ENCODE data around the gene TMEM221. TPM values are rescaled to one million over a fixed set of nuclear protein-coding genes. Genes with fewer than 3 reads are reported as not detected.
A peak's percentile ranks its signal among the peaks of the same experiment; 100 is the strongest.

Gene TMEM221
- total RNA-seq, 1 donor from 2014 or later = not detected

GRCh38 chr19:17469092-17469480 is 20.6 kb upstream of the TMEM221 start:
- peaks cover 6% of the 10 kb centered on the region for H3K27me3 Mint-ChIP-seq (ENCODE audit: low read depth)
- H3K9me3 Mint-ChIP-seq = no peaks in the 10 kb centered on the region
- H3K27ac Mint-ChIP-seq = peak overlapping the region; percentile 33
- H3K36me3 Mint-ChIP-seq (ENCODE audit: low read depth) = no peaks in the 10 kb centered on the region
- H3K4me3 Mint-ChIP-seq (ENCODE audit: low read depth) = peak overlapping the region; percentile 94
- no peak for DNase-seq (ENCODE audit: low spot score)
- H3K4me1 Mint-ChIP-seq (ENCODE audit: low read depth) = peaks cover 20% of the 10 kb centered on the region
- intact Hi-C loops (cut with micrococcal nuclease) = loop anchor here (5.0 kb wide), 2 partner anchors 62 to 122 kb away; partner anchors contain the start of gene BST2

GRCh38 chr19:17468302-17469091 is 20.0 kb upstream of the TMEM221 start:
- DNase-seq (ENCODE audit: low spot score) = no peak
- H3K4me1 Mint-ChIP-seq (ENCODE audit: low read depth) = peaks cover 20% of the 10 kb centered on the region
- no peaks in the 10 kb centered on the region for H3K9me3 Mint-ChIP-seq
- no peaks in the 10 kb centered on the region for H3K36me3 Mint-ChIP-seq (ENCODE audit: low read depth)
- intact Hi-C loops (cut with micrococcal nuclease) = loop anchor here (5.0 kb wide), 2 partner anchors 61 to 121 kb away; partner anchors contain the start of gene BST2
- peak overlapping the region; percentile 94 for H3K4me3 Mint-ChIP-seq (ENCODE audit: low read depth)
- H3K27me3 Mint-ChIP-seq (ENCODE audit: low read depth) = peaks cover 6% of the 10 kb centered on the region
- H3K27ac Mint-ChIP-seq = no peak overlapping the region

GRCh38 chr19:17467471-17468301 is 19.2 kb upstream of the TMEM221 start:
- intact Hi-C loops (cut with micrococcal nuclease) = loop anchor here (5.0 kb wide), 2 partner anchors 60 to 120 kb away; partner anchors contain the start of gene BST2
- no peak overlapping the region for H3K4me3 Mint-ChIP-seq (ENCODE audit: low read depth)
- peaks cover 6% of the 10 kb centered on the region for H3K27me3 Mint-ChIP-seq (ENCODE audit: low read depth)
- H3K27ac Mint-ChIP-seq = no peak overlapping the region
- no peak for DNase-seq (ENCODE audit: low spot score)
- H3K36me3 Mint-ChIP-seq (ENCODE audit: low read depth) = no peaks in the 10 kb centered on the region
- H3K9me3 Mint-ChIP-seq = no peaks in the 10 kb centered on the region
- peaks cover 15% of the 10 kb centered on the region for H3K4me1 Mint-ChIP-seq (ENCODE audit: low read depth)

- no peak overlapping the region for H3K27ac Mint-ChIP-seq
- H3K9me3 Mint-ChIP-seq = no peaks in the 10 kb centered on the region
- H3K27me3 Mint-ChIP-seq (ENCODE audit: low read depth) = peaks cover 6% of the 10 kb centered on the region
- intact Hi-C loops (cut with micrococcal nuclease) = loop anchor here (1.0 to 5.0 kb wide), 3 partner anchors 59 to 119 kb away; partner anchors contain the start of gene BST2
- no peaks in the 10 kb centered on the region for H3K36me3 Mint-ChIP-seq (ENCODE audit: low read depth)
- no peak overlapping the region for H3K4me3 Mint-ChIP-seq (ENCODE audit: low read depth)
- DNase-seq (ENCODE audit: low spot score) = no peak
- H3K4me1 Mint-ChIP-seq (ENCODE audit: low read depth) = peaks cover 15% of the 10 kb centered on the region
Observed at GRCh38 chr19:17466487-17466850, 18.0 kb upstream of the TMEM221 start.

GRCh38 chr19:17460372-17461230 is 12.1 kb upstream of the TMEM221 start, which contains the start of gene NXNL1:
Gene NXNL1 (minus strand): TSS chr19:17460926. CDS start chr19:17460869, 57 bp downstream.
- intact Hi-C loops (cut with micrococcal nuclease) = no loop called here

GRCh38 chr19:17458970-17459369 is 10.5 kb upstream of the TMEM221 start:
- H3K27me3 Mint-ChIP-seq (ENCODE audit: low read depth) = peaks cover 29% of the 10 kb centered on the region
- no peak overlapping the region for H3K27ac Mint-ChIP-seq
- H3K9me3 Mint-ChIP-seq = no peaks in the 10 kb centered on the region
- DNase-seq (ENCODE audit: low spot score) = no peak
- intact Hi-C loops (cut with micrococcal nuclease) = no loop called here
- H3K4me1 Mint-ChIP-seq (ENCODE audit: low read depth) = no peaks in the 10 kb centered on the region
- no peak overlapping the region for H3K4me3 Mint-ChIP-seq (ENCODE audit: low read depth)
- no peaks in the 10 kb centered on the region for H3K36me3 Mint-ChIP-seq (ENCODE audit: low read depth)

More at GRCh38 chr19:17460372-17461230, 12.1 kb upstream of the TMEM221 start, which contains the start of gene NXNL1:
- Mint-ChIP-seq H3K4me1 (ENCODE audit: low read depth) (no peaks in the 10 kb centered on the region), H3K27ac (no peak within 1 kb of the TSS), H3K27me3 (ENCODE audit: low read depth) (peaks cover 20% of the 10 kb centered on the region), H3K4me3 (ENCODE audit: low read depth) (no peak within 1 kb of the TSS), H3K36me3 (ENCODE audit: low read depth) (no peaks in the 10 kb centered on the region), H3K9me3 (no peaks in the 10 kb centered on the region)
- DNase-seq (ENCODE audit: low spot score) = no peak

- H3K27ac Mint-ChIP-seq = no peak overlapping the region
- intact Hi-C loops (cut with micrococcal nuclease) = no loop called here
Observed at GRCh38 chr19:17457616-17458015, 9.1 kb upstream of the TMEM221 start.

GRCh38 chr19:17456127-17456526 is 7.7 kb upstream of the TMEM221 start:
- no peaks in the 10 kb centered on the region for H3K36me3 Mint-ChIP-seq (ENCODE audit: low read depth)
- intact Hi-C loops (cut with micrococcal nuclease) = no loop called here
- DNase-seq (ENCODE audit: low spot score) = no peak
- no peak overlapping the region for H3K4me3 Mint-ChIP-seq (ENCODE audit: low read depth)
- H3K4me1 Mint-ChIP-seq (ENCODE audit: low read depth) = peaks cover 4% of the 10 kb centered on the region
- H3K27me3 Mint-ChIP-seq (ENCODE audit: low read depth) = peaks cover 33% of the 10 kb centered on the region
- H3K27ac Mint-ChIP-seq = no peak overlapping the region
- no peaks in the 10 kb centered on the region for H3K9me3 Mint-ChIP-seq

More at GRCh38 chr19:17457616-17458015, 9.1 kb upstream of the TMEM221 start:
- DNase-seq (ENCODE audit: low spot score) = no peak
- Mint-ChIP-seq H3K4me3 (ENCODE audit: low read depth) (no peak overlapping the region), H3K4me1 (ENCODE audit: low read depth) (peaks cover 4% of the 10 kb centered on the region), H3K27me3 (ENCODE audit: low read depth) (peaks cover 33% of the 10 kb centered on the region), H3K36me3 (ENCODE audit: low read depth) (no peaks in the 10 kb centered on the region), H3K9me3 (no peaks in the 10 kb centered on the region)

GRCh38 chr19:17455308-17456123 is 7.0 kb upstream of the TMEM221 start:
- DNase-seq (ENCODE audit: low spot score) = no peak
- H3K36me3 Mint-ChIP-seq (ENCODE audit: low read depth) = no peaks in the 10 kb centered on the region
- intact Hi-C loops (cut with micrococcal nuclease) = no loop called here
- peaks cover 8% of the 10 kb centered on the region for H3K4me1 Mint-ChIP-seq (ENCODE audit: low read depth)
- H3K27ac Mint-ChIP-seq = no peak overlapping the region
- H3K27me3 Mint-ChIP-seq (ENCODE audit: low read depth) = peaks cover 33% of the 10 kb centered on the region
- no peak overlapping the region for H3K4me3 Mint-ChIP-seq (ENCODE audit: low read depth)
- no peaks in the 10 kb centered on the region for H3K9me3 Mint-ChIP-seq

GRCh38 chr19:17454576-17455071 is 6.2 kb upstream of the TMEM221 start:
- Mint-ChIP-seq H3K4me1 (ENCODE audit: low read depth) (peaks cover 16% of the 10 kb centered on the region), H3K36me3 (ENCODE audit: low read depth) (no peaks in the 10 kb centered on the region), H3K4me3 (ENCODE audit: low read depth) (no peak overlapping the region), H3K9me3 (peaks cover 4% of the 10 kb centered on the region), H3K27me3 (ENCODE audit: low read depth) (peaks cover 40% of the 10 kb centered on the region), H3K27ac (no peak overlapping the region)
- DNase-seq (ENCODE audit: low spot score) = no peak
- intact Hi-C loops (cut with micrococcal nuclease) = no loop called here

GRCh38 chr19:17451820-17452219 is 3.4 kb upstream of the TMEM221 start:
- intact Hi-C loops (cut with micrococcal nuclease) = no loop called here
- Mint-ChIP-seq H3K27ac (no peak overlapping the region), H3K4me3 (ENCODE audit: low read depth) (no peak overlapping the region), H3K9me3 (peaks cover 4% of the 10 kb centered on the region), H3K36me3 (ENCODE audit: low read depth) (no peaks in the 10 kb centered on the region), H3K4me1 (ENCODE audit: low read depth) (peaks cover 16% of the 10 kb centered on the region), H3K27me3 (ENCODE audit: low read depth) (peaks cover 37% of the 10 kb centered on the region)
- no peak for DNase-seq (ENCODE audit: low spot score)

Measured in activated T-helper 2 cell treated with anti-CD3 and anti-CD28 coated beads, Interferon-gamma antibody, Interleukin-2, Interleukin-4, amounts not matched to agents 10 μg/mL and 5 μg/mL and 100 μg/mL, durations not matched to agents 14 hours and 24 hours and 36 hours (primary cell).